Brain microvascular endothelial cell (primary cell): ENCODE data around the gene MAGI1.

ENCODE experiments used
- DNase-seq: peaks from one replicate; pipeline ENCODE4 v3.0.0-alpha.2; 2020
- H3K27ac ChIP-seq: fragments of 250-450 bp; sonication (Bioruptor Pico); 2 replicates; pipeline ENCODE4 v1.5.1; 2020; ENCODE audit warnings: mild to moderate bottlenecking, moderate library complexity
- H3K27me3 ChIP-seq: fragments of 250-450 bp; sonication (Bioruptor Pico); replicated peaks from 2 replicates; pipeline ENCODE4 v1.5.1; 2020; ENCODE audit warnings: mild to moderate bottlenecking
- H3K36me3 ChIP-seq: fragments of 250-450 bp; sonication (Bioruptor Pico); replicated peaks from 2 replicates; pipeline ENCODE4 v1.5.1; 2020; ENCODE audit warnings: mild to moderate bottlenecking
- H3K4me3 ChIP-seq: 2 replicates; pipeline ENCODE4 v1.5.1; 2011; ENCODE audit warnings: low read depth, mild to moderate bottlenecking, control low read depth, low read length, moderate library complexity
- in situ Hi-C: cut with HindIII; loops from 2 replicates; pipeline ENCODE4 v1.10.0; 2017; ENCODE audit warnings: low sequenced_read_pairs, low pct_ligation_motif_present
- TF ChIP-seq, protein P1 (sequence below): IDR thresholded peaks from 2 replicates; pipeline ENCODE4 v1.5.1; 2011; ENCODE audit warnings: low read depth, mild to moderate bottlenecking, moderate library complexity, low read length, control low read depth, inconsistent platforms; ENCODE audit errors: missing control alignments

Gene MAGI1

DNA sequence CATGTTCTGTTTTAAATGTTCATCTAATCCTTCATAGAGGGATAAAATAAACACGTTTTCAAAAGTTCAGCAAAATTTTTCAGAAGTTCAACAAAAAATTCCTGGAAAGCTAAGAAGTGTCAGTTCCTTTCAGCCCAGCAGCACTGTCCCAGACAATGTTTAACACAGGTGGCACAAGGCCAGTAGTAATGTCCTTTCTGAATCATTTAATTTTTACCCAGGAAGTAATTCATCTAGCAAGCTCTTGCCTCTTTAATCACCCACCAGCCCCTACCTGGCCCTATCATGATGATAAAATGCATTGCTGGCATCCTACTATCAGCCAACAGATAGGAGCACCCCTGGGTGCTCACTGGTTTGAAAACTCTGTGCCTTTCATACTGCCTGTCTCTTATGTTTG, 723.8 kb downstream of the MAGI1 start:
- no peak overlapping the region for H3K27ac ChIP-seq
- TF ChIP-seq, protein P1, sequence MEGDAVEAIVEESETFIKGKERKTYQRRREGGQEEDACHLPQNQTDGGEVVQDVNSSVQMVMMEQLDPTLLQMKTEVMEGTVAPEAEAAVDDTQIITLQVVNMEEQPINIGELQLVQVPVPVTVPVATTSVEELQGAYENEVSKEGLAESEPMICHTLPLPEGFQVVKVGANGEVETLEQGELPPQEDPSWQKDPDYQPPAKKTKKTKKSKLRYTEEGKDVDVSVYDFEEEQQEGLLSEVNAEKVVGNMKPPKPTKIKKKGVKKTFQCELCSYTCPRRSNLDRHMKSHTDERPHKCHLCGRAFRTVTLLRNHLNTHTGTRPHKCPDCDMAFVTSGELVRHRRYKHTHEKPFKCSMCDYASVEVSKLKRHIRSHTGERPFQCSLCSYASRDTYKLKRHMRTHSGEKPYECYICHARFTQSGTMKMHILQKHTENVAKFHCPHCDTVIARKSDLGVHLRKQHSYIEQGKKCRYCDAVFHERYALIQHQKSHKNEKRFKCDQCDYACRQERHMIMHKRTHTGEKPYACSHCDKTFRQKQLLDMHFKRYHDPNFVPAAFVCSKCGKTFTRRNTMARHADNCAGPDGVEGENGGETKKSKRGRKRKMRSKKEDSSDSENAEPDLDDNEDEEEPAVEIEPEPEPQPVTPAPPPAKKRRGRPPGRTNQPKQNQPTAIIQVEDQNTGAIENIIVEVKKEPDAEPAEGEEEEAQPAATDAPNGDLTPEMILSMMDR = no peak
- in situ Hi-C loops = no loop called here
- H3K27me3 ChIP-seq = no peaks in the 10 kb centered on the region
- DNase-seq = no peak
- H3K4me3 ChIP-seq = no peak overlapping the region
- H3K36me3 ChIP-seq = no peaks in the 10 kb centered on the region

DNA sequence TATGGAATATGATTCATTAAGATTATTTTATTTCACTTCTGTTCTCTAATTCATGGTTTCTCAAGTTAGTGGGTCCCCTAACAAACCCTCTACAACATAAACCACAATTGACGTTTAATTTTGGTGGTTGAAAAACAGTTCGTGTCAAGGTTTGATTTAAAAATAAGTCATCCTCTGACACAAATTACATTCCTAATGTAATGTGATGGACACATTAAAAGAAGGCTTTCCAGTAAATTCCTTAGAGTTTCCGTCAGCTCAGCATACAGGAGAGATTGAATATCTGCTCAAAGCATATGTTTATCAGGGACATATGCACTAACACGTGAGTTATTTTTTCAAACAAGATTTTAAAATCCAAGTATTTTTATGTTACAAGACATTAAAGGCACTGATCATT, 724.4 kb downstream of the MAGI1 start:
- H3K27ac ChIP-seq = no peak overlapping the region
- no peak for DNase-seq
- TF ChIP-seq, protein P1 = no peak
- in situ Hi-C loops = no loop called here
- no peaks in the 10 kb centered on the region for H3K27me3 ChIP-seq
- no peaks in the 10 kb centered on the region for H3K36me3 ChIP-seq
- H3K4me3 ChIP-seq = no peak overlapping the region

DNA sequence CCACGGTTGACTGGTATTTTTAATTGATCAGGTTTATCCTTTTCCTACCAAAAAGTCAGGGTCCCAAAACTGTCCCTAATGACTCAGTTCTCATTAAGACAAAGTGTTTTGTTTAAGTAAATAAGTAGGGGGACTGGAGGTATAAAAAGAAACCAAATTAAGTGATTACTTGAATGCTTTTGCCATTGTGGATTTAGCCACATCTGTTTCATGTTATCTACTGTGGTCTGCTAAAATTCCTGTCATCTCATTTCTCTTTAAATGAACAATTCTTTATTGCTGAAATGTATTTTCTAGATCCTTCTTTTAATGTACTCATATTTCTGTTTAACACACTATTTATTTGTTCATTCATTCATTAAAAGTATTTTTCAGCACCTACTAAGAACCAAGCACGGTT, 725.1 kb downstream of the MAGI1 start:
- no peak overlapping the region for H3K4me3 ChIP-seq
- H3K27ac ChIP-seq = no peak overlapping the region
- no peaks in the 10 kb centered on the region for H3K36me3 ChIP-seq
- in situ Hi-C loops = no loop called here
- H3K27me3 ChIP-seq = no peaks in the 10 kb centered on the region
- TF ChIP-seq, protein P1 = no peak
- DNase-seq = no peak

DNA sequence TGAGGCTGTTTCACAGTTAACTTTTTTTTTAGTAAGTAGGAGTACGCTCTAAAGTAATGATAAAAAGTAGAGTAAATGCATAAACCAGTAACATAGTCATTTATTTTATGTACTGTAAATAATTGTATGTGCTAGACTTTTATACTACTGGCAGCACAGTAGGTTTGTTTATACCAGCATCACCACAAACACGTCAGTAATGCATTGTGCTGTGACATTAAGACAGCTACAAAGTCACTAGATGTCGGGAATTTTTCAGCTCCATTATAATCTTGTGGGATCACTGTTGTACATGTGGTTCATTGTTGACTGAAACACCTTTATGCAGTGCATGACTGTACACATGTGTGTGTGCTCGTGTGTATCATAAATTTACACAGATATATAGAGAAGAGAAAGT, 732.9 kb downstream of the MAGI1 start:
- DNase-seq = no peak
- Histone ChIP-seq H3K36me3 (no peaks in the 10 kb centered on the region), H3K27ac (no peak overlapping the region), H3K27me3 (no peaks in the 10 kb centered on the region), H3K4me3 (no peak overlapping the region)
- TF ChIP-seq, protein P1 = no peak
- in situ Hi-C loops = no loop called here
